ENCODE measurements around the gene PAX5.

DNA sequence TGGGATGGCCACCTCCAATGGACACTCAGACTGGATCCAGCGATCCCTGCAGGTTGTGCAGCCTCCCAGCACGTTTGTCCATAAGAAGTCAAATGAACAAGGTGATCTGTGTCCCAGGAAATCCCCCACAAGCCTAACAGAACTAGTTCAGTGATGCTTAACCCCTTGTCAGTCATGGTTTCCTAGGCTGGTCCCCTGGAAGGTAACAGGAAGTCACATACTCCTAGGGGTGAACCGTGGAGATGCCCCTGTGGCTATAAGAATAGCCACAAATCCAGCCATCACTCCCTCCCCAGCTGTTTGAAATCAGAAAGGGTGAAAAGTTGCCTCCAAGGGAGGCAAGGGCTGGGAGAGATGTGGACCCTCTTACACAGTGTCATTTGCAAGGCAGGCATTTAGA, 22.5 kb downstream of the PAX5 start:
- no peak for TF ChIP-seq ZFP1 (CRISPR knock-in tag; IDR thresholded peaks at IDR 0.05)
- TF ChIP-seq, protein P1, sequence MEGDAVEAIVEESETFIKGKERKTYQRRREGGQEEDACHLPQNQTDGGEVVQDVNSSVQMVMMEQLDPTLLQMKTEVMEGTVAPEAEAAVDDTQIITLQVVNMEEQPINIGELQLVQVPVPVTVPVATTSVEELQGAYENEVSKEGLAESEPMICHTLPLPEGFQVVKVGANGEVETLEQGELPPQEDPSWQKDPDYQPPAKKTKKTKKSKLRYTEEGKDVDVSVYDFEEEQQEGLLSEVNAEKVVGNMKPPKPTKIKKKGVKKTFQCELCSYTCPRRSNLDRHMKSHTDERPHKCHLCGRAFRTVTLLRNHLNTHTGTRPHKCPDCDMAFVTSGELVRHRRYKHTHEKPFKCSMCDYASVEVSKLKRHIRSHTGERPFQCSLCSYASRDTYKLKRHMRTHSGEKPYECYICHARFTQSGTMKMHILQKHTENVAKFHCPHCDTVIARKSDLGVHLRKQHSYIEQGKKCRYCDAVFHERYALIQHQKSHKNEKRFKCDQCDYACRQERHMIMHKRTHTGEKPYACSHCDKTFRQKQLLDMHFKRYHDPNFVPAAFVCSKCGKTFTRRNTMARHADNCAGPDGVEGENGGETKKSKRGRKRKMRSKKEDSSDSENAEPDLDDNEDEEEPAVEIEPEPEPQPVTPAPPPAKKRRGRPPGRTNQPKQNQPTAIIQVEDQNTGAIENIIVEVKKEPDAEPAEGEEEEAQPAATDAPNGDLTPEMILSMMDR (CRISPR knock-in tag; IDR thresholded peaks at IDR 0.05), result no peak
- TF ChIP-seq TCF12 (IDR thresholded peaks at IDR 0.05), result no peak
- no peak for TF ChIP-seq TCF12 (CRISPR knock-in tag; IDR thresholded peaks at IDR 0.05)
- TF ChIP-seq, protein P2, sequence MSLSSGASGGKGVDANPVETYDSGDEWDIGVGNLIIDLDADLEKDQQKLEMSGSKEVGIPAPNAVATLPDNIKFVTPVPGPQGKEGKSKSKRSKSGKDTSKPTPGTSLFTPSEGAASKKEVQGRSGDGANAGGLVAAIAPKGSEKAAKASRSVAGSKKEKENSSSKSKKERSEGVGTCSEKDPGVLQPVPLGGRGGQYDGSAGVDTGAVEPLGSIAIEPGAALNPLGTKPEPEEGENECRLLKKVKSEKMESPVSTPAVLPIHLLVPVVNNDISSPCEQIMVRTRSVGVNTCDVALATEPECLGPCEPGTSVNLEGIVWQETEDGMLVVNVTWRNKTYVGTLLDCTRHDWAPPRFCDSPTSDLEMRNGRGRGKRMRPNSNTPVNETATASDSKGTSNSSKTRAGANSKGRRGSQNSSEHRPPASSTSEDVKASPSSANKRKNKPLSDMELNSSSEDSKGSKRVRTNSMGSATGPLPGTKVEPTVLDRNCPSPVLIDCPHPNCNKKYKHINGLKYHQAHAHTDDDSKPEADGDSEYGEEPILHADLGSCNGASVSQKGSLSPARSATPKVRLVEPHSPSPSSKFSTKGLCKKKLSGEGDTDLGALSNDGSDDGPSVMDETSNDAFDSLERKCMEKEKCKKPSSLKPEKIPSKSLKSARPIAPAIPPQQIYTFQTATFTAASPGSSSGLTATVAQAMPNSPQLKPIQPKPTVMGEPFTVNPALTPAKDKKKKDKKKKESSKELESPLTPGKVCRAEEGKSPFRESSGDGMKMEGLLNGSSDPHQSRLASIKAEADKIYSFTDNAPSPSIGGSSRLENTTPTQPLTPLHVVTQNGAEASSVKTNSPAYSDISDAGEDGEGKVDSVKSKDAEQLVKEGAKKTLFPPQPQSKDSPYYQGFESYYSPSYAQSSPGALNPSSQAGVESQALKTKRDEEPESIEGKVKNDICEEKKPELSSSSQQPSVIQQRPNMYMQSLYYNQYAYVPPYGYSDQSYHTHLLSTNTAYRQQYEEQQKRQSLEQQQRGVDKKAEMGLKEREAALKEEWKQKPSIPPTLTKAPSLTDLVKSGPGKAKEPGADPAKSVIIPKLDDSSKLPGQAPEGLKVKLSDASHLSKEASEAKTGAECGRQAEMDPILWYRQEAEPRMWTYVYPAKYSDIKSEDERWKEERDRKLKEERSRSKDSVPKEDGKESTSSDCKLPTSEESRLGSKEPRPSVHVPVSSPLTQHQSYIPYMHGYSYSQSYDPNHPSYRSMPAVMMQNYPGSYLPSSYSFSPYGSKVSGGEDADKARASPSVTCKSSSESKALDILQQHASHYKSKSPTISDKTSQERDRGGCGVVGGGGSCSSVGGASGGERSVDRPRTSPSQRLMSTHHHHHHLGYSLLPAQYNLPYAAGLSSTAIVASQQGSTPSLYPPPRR (CRISPR knock-in tag; IDR thresholded peaks at IDR 0.05; ENCODE audit: borderline replicate concordance), result no peak
- no peak for TF ChIP-seq CEBPB (IDR thresholded peaks at IDR 0.05; ENCODE audit: borderline replicate concordance, low read depth, low read length)
- no peak for TF ChIP-seq MZF1 (CRISPR knock-in tag; IDR thresholded peaks at IDR 0.05; ENCODE audit: borderline replicate concordance)
- TF ChIP-seq, protein P3, sequence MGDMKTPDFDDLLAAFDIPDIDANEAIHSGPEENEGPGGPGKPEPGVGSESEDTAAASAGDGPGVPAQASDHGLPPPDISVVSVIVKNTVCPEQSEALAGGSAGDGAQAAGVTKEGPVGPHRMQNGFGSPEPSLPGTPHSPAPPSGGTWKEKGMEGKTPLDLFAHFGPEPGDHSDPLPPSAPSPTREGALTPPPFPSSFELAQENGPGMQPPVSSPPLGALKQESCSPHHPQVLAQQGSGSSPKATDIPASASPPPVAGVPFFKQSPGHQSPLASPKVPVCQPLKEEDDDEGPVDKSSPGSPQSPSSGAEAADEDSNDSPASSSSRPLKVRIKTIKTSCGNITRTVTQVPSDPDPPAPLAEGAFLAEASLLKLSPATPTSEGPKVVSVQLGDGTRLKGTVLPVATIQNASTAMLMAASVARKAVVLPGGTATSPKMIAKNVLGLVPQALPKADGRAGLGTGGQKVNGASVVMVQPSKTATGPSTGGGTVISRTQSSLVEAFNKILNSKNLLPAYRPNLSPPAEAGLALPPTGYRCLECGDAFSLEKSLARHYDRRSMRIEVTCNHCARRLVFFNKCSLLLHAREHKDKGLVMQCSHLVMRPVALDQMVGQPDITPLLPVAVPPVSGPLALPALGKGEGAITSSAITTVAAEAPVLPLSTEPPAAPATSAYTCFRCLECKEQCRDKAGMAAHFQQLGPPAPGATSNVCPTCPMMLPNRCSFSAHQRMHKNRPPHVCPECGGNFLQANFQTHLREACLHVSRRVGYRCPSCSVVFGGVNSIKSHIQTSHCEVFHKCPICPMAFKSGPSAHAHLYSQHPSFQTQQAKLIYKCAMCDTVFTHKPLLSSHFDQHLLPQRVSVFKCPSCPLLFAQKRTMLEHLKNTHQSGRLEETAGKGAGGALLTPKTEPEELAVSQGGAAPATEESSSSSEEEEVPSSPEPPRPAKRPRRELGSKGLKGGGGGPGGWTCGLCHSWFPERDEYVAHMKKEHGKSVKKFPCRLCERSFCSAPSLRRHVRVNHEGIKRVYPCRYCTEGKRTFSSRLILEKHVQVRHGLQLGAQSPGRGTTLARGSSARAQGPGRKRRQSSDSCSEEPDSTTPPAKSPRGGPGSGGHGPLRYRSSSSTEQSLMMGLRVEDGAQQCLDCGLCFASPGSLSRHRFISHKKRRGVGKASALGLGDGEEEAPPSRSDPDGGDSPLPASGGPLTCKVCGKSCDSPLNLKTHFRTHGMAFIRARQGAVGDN (CRISPR knock-in tag; IDR thresholded peaks at IDR 0.05), result no peak
- TF ChIP-seq HNF4G (IDR thresholded peaks at IDR 0.05; ENCODE audit: borderline replicate concordance, low read depth, low read length), result no peak
- TF ChIP-seq HNF4G (CRISPR knock-in tag; IDR thresholded peaks at IDR 0.05; ENCODE audit: borderline replicate concordance, low read depth), result no peak
- TF ChIP-seq U2AF2 (IDR thresholded peaks at IDR 0.05; ENCODE audit: low read depth, low read length), result no peak
- TF ChIP-seq NPAS2 (CRISPR knock-in tag; IDR thresholded peaks at IDR 0.05; ENCODE audit: borderline replicate concordance), result no peak
- TF ChIP-seq SIX4 (CRISPR knock-in tag; IDR thresholded peaks at IDR 0.05), result no peak
- TF ChIP-seq ZNF260 (CRISPR knock-in tag; IDR thresholded peaks at IDR 0.05; ENCODE audit: borderline replicate concordance, low read depth), result no peak
- TF ChIP-seq SMARCC2 (IDR thresholded peaks at IDR 0.05), result no peak

All from HepG2 (cell line).